ENCODE data around the gene HOXD10. TPM values are rescaled to one million over a fixed set of nuclear protein-coding genes. Genes with fewer than 3 reads are reported as not detected.

Gene HOXD10
- total and polyA plus RNA-seq, 9 of the 15 experiments (the other 6 are each of a cell fraction or from before 2014, with no cell fraction given) = not detected

GRCh38 chr2:176109192-176109901 is 7.2 kb upstream of the HOXD10 start (continued):
- TF ChIP-seq ID3 (CRISPR knock-in tag; IDR thresholded peaks at IDR 0.05) (no peak), ID3 (tag; IDR thresholded peaks at IDR 0.05) (no peak), CUX1 (CRISPR knock-in tag; IDR thresholded peaks at IDR 0.05) (no peak), DMBX1 (CRISPR knock-in tag; IDR thresholded peaks at IDR 0.05; ENCODE audit: borderline replicate concordance) (no peak)
